Activated CD8-positive, alpha-beta T cell treated with anti-CD3 and anti-CD28 coated beads for 36 hours (primary cell): ENCODE measurements around the gene GYPA. TPM values are rescaled to one million over a fixed set of nuclear protein-coding genes. Genes with fewer than 3 reads are reported as not detected.
"Not testable (repeated sequence)": the region's sequence is repeated elsewhere in the genome, so short reads cannot be mapped to it uniquely, and the experiment has no call there.

ENCODE experiments used
- ATAC-seq: fragments of 200-7000 bp; cut with Tn5 transposase; one replicate; pipeline ENCODE4 v1.10.0; 2021; ENCODE audit warnings: mild to moderate bottlenecking, moderate library complexity
- CTCF ChIA-PET: fragments of 350-600 bp; sonication (Branson Sonifier 250); formaldehyde crosslinking; loops from one replicate; lab custom pipeline; 2021; ENCODE audit warnings: antibody characterized with exemption; lab: Charles Lee
- POLR2A ChIA-PET: fragments of 350-600 bp; sonication (Branson Sonifier 250); formaldehyde crosslinking; loops from one replicate; lab custom pipeline; 2021; ENCODE audit warnings: antibody characterized with exemption; lab: Charles Lee
- DNase-seq: peaks from one replicate; pipeline ENCODE4 v3.0.0-alpha.2; 2020
- H3K27ac Mint-ChIP-seq: one replicate; pipeline ENCODE4 v1.8.0; 2021; ENCODE audit warnings: mild to moderate bottlenecking, mixed read lengths
- H3K27me3 Mint-ChIP-seq: one replicate; pipeline ENCODE4 v1.8.0; 2021; ENCODE audit warnings: mixed read lengths
- H3K36me3 Mint-ChIP-seq: one replicate; pipeline ENCODE4 v1.8.0; 2021; ENCODE audit warnings: low read depth, mixed read lengths
- H3K4me1 Mint-ChIP-seq: one replicate; pipeline ENCODE4 v1.8.0; 2021; ENCODE audit warnings: low read depth, mixed read lengths
- H3K4me3 Mint-ChIP-seq: one replicate; pipeline ENCODE4 v1.8.0; 2021; ENCODE audit warnings: mild to moderate bottlenecking, moderate library complexity, mixed read lengths
- H3K9me3 Mint-ChIP-seq: one replicate; pipeline ENCODE4 v1.8.0; 2021; ENCODE audit warnings: mixed read lengths
- CTCF ChIP-seq: fragments of 200-600 bp; IDR thresholded peaks from one replicate; pipeline ENCODE4 v1.8.0; 2022; ENCODE audit warnings: antibody characterized with exemption, mild to moderate bottlenecking
- intact Hi-C: fragments of 100-400 bp; cut with micrococcal nuclease; formaldehyde crosslinking; loops from one replicate; pipeline ENCODE4 v1.10.0; 2022
- total RNA-seq, 2 experiments: library from RNA; stranded (reverse); gene quantifications; one replicate each; pipeline ENCODE4 v1.2.3, GENCODE V29; 2021

Gene GYPA
- total RNA-seq, 2 experiments from 2014 or later = not detected

- Mint-ChIP-seq H3K4me3 (no peak overlapping the region), H3K27ac (no peak overlapping the region), H3K27me3 (peaks cover 8% of the 10 kb centered on the region), H3K36me3 (no peaks in the 10 kb centered on the region), H3K9me3 (no peaks in the 10 kb centered on the region), H3K4me1 (peaks cover 11% of the 10 kb centered on the region)
- POLR2A ChIA-PET = no interaction called here
- no peak for DNase-seq
- CTCF ChIA-PET = no interaction called here
- no peak for ATAC-seq
- no peak for TF ChIP-seq CTCF
- intact Hi-C loops = loop anchor here (10.0 kb wide), 1 partner anchor 613 kb away; no protein-coding TSS in a partner anchor
Observed at GRCh38 chr4:144171697-144172096, 31.2 kb upstream of the GYPA start.

- ATAC-seq (no peak), DNase-seq (no peak)
- Mint-ChIP-seq H3K9me3 (no peaks in the 10 kb centered on the region), H3K4me1 (peaks cover 1% of the 10 kb centered on the region), H3K27ac (no peak overlapping the region), H3K27me3 (peaks cover 8% of the 10 kb centered on the region), H3K36me3 (no peaks in the 10 kb centered on the region), H3K4me3 (no peak overlapping the region)
- CTCF ChIA-PET = interaction anchor here (1.1 to 1.6 kb wide), 2 partner anchors 8 to 892 kb away, joined by 3 to 5 read pairs; no protein-coding TSS in a partner anchor
- no peak for TF ChIP-seq CTCF
- POLR2A ChIA-PET = no interaction called here
- intact Hi-C loops = no loop called here
Observed at GRCh38 chr4:144169211-144169610, 28.7 kb upstream of the GYPA start.

GRCh38 chr4:144154044-144154443 is 13.5 kb upstream of the GYPA start:
- DNase-seq (no peak), ATAC-seq (no peak)
- ChIA-PET POLR2A (no interaction called here), CTCF (no interaction called here)
- Mint-ChIP-seq H3K27ac (no peak overlapping the region), H3K9me3 (peaks cover 5% of the 10 kb centered on the region), H3K36me3 (no peaks in the 10 kb centered on the region), H3K4me1 (no peaks in the 10 kb centered on the region), H3K27me3 (no peaks in the 10 kb centered on the region), H3K4me3 (no peak overlapping the region)
- intact Hi-C loops = no loop called here
- no peak for TF ChIP-seq CTCF

- H3K4me1 Mint-ChIP-seq, H3K4me3 Mint-ChIP-seq, H3K36me3 Mint-ChIP-seq, intact Hi-C loops, H3K27ac Mint-ChIP-seq, ATAC-seq, H3K9me3 Mint-ChIP-seq, H3K27me3 Mint-ChIP-seq, POLR2A ChIA-PET: not testable (repeated sequence)
- DNase-seq = peak; percentile 13
- peak; percentile 55 for TF ChIP-seq CTCF
- CTCF ChIA-PET = interaction anchor here (0.7 to 0.8 kb wide), 2 partner anchors 16 to 370 kb away, joined by 3 to 4 read pairs; no protein-coding TSS in a partner anchor
Observed at GRCh38 chr4:144142690-144143326, 2.3 kb upstream of the GYPA start.

- DNase-seq (no peak), ATAC-seq (no peak)
- CTCF ChIA-PET = no interaction called here
- Mint-ChIP-seq H3K36me3 (no peaks in the 10 kb centered on the region), H3K27ac (no peak overlapping the region), H3K9me3 (no peaks in the 10 kb centered on the region), H3K4me1 (no peaks in the 10 kb centered on the region), H3K27me3 (peaks cover 3% of the 10 kb centered on the region), H3K4me3 (no peak overlapping the region)
- TF ChIP-seq CTCF = no peak
- POLR2A ChIA-PET = no interaction called here
- intact Hi-C loops = no loop called here
Observed at GRCh38 chr4:144141493-144141892, 975 bp upstream of the GYPA start.

- DNase-seq, CTCF ChIA-PET, ATAC-seq, H3K9me3 Mint-ChIP-seq, H3K36me3 Mint-ChIP-seq, intact Hi-C loops, H3K27me3 Mint-ChIP-seq, POLR2A ChIA-PET, H3K4me3 Mint-ChIP-seq, H3K4me1 Mint-ChIP-seq, H3K27ac Mint-ChIP-seq: not testable (repeated sequence)
Observed at GRCh38 chr4:144139991-144140390, 527 bp downstream of the GYPA start.

GRCh38 chr4:144139547-144139946 is 971 bp downstream of the GYPA start:
- H3K36me3 Mint-ChIP-seq, H3K4me1 Mint-ChIP-seq, POLR2A ChIA-PET, CTCF ChIA-PET, H3K4me3 Mint-ChIP-seq, H3K9me3 Mint-ChIP-seq, H3K27ac Mint-ChIP-seq, DNase-seq, H3K27me3 Mint-ChIP-seq, ATAC-seq, intact Hi-C loops: not testable (repeated sequence)

- H3K4me1 Mint-ChIP-seq, POLR2A ChIA-PET, DNase-seq, CTCF ChIA-PET, H3K36me3 Mint-ChIP-seq, H3K9me3 Mint-ChIP-seq, intact Hi-C loops, H3K4me3 Mint-ChIP-seq, ATAC-seq, H3K27ac Mint-ChIP-seq, H3K27me3 Mint-ChIP-seq: not testable (repeated sequence)
Observed at GRCh38 chr4:144138239-144138638, 2.3 kb downstream of the GYPA start.
